Left ventricle myocardium inferior (tissue), 1 donor: Measurements from ENCODE around the gene PRSS1. TPM values are rescaled to one million over a fixed set of nuclear protein-coding genes. Genes with fewer than 3 reads are reported as not detected.
"Not testable (repeated sequence)": the region's sequence is repeated elsewhere in the genome, so short reads cannot be mapped to it uniquely, and the experiment has no call there.

ENCODE experiments used
- DNase-seq: peaks from one replicate; pipeline ENCODE4 v3.0.0-alpha.2; 2020
- H3K27ac ChIP-seq: fragments of 200-600 bp; replicated peaks from 2 replicates; pipeline ENCODE4 v1.8.0; 2021
- H3K27me3 ChIP-seq: fragments of 200-600 bp; 2 replicates; pipeline ENCODE4 v1.8.0; 2021; ENCODE audit warnings: low read depth
- H3K36me3 ChIP-seq: fragments of 200-600 bp; 2 replicates; pipeline ENCODE4 v1.8.0; 2021
- H3K4me1 ChIP-seq: fragments of 200-600 bp; 2 replicates; pipeline ENCODE4 v1.8.0; 2021
- H3K4me3 ChIP-seq: fragments of 200-600 bp; 2 replicates; pipeline ENCODE4 v1.8.0; 2021; ENCODE audit warnings: mild to moderate bottlenecking, moderate library complexity
- H3K9me3 ChIP-seq: fragments of 200-600 bp; replicated peaks from 2 replicates; pipeline ENCODE4 v1.8.0; 2021
- CTCF ChIP-seq: fragments of 200-600 bp; IDR thresholded peaks from 2 replicates; pipeline ENCODE4 v1.8.0; 2021; ENCODE audit warnings: antibody characterized with exemption, mild to moderate bottlenecking, borderline replicate concordance
- intact Hi-C: fragments of 100-400 bp; cut with micrococcal nuclease; formaldehyde crosslinking; loops from one replicate; pipeline ENCODE4 v1.11.0; 2022
- total RNA-seq: library from RNA; stranded (reverse); fragmentation: NEBNext Ultra II Directional; extraction: Animal tissue kit (Norgen Biotek cat#: 25700); gene quantifications from one replicate; pipeline ENCODE4 v1.2.1, GENCODE V29; 2021
- donor health status: DM: no; HTN: yes; CAD: no; lungs with severe emphysema.

The PRSS1 gene
- total RNA-seq, 1 donor from 2014 or later, result not detected

GRCh38 chr7:142754681-142755575 lies 5.7 kb downstream of the PRSS1 start:
- no peak for TF ChIP-seq CTCF
- H3K27me3 ChIP-seq, result peaks cover 6% of the 10 kb centered on the region
- no peaks in the 10 kb centered on the region for H3K9me3 ChIP-seq
- intact Hi-C loops, result no loop called here
- no peak overlapping the region for H3K27ac ChIP-seq
- no peak for DNase-seq
- no peak overlapping the region for H3K4me3 ChIP-seq
- no peaks in the 10 kb centered on the region for H3K36me3 ChIP-seq
- H3K4me1 ChIP-seq, result no peaks in the 10 kb centered on the region

- H3K4me1 ChIP-seq, intact Hi-C loops, H3K4me3 ChIP-seq, H3K36me3 ChIP-seq, DNase-seq, H3K27ac ChIP-seq, H3K9me3 ChIP-seq: not testable (repeated sequence)
- H3K27me3 ChIP-seq, result peaks cover 24% of the 10 kb centered on the region
These were observed 9.0 kb downstream of the PRSS1 start for GRCh38 chr7:142758312-142758711.

- H3K27me3 ChIP-seq, result peaks cover 24% of the 10 kb centered on the region
- H3K4me3 ChIP-seq, result no peak overlapping the region
- intact Hi-C loops, result no loop called here
- no peaks in the 10 kb centered on the region for H3K36me3 ChIP-seq
- no peak for TF ChIP-seq CTCF
- no peaks in the 10 kb centered on the region for H3K9me3 ChIP-seq
- no peak for DNase-seq
- no peaks in the 10 kb centered on the region for H3K4me1 ChIP-seq
- H3K27ac ChIP-seq, result no peak overlapping the region
These were observed 10.2 kb downstream of the PRSS1 start for GRCh38 chr7:142759433-142759832.

- H3K4me1 ChIP-seq, result no peaks in the 10 kb centered on the region
- no peak for TF ChIP-seq CTCF
- no peaks in the 10 kb centered on the region for H3K9me3 ChIP-seq
- no peak overlapping the region for H3K27ac ChIP-seq
- H3K27me3 ChIP-seq, result peaks cover 24% of the 10 kb centered on the region
- H3K4me3 ChIP-seq, result no peak overlapping the region
- intact Hi-C loops, result no loop called here
- DNase-seq, result no peak
- H3K36me3 ChIP-seq, result no peaks in the 10 kb centered on the region
These were observed 10.9 kb downstream of the PRSS1 start for GRCh38 chr7:142760071-142760642.

GRCh38 chr7:142761606-142762005 lies 12.3 kb downstream of the PRSS1 start:
- H3K4me3 ChIP-seq, H3K9me3 ChIP-seq, DNase-seq, H3K4me1 ChIP-seq, H3K36me3 ChIP-seq, H3K27ac ChIP-seq, intact Hi-C loops: not testable (repeated sequence)
- peaks cover 24% of the 10 kb centered on the region for H3K27me3 ChIP-seq

GRCh38 chr7:142762104-142762503 lies 12.8 kb downstream of the PRSS1 start:
- Histone ChIP-seq H3K27ac (no peak overlapping the region), H3K4me3 (no peak overlapping the region), H3K27me3 (peaks cover 24% of the 10 kb centered on the region), H3K36me3 (no peaks in the 10 kb centered on the region), H3K9me3 (no peaks in the 10 kb centered on the region), H3K4me1 (no peaks in the 10 kb centered on the region)
- no peak for DNase-seq
- TF ChIP-seq CTCF, result no peak
- intact Hi-C loops, result no loop called here
